Endothelial cell of umbilical vein (primary cell): ENCODE results near the gene SAE1. TPM values are rescaled to one million over a fixed set of nuclear protein-coding genes. Genes with fewer than 3 reads are reported as not detected.

Experiments
- BruUV-seq: library from RNA; stranded (reverse); fragments of 400-500 nt; replicated peaks from 2 replicates; lab custom pipeline; 2021; lab: Mats Ljungman, UMichigan
- CTCF ChIA-PET: fragments of 300-600, 350-600 bp; sonication (Branson Sonifier 250); formaldehyde crosslinking; loops from one replicate; lab custom pipeline; 2021; ENCODE audit warnings: antibody characterized with exemption, inconsistent platforms; lab: Charles Lee
- POLR2A ChIA-PET: fragments of 300-600, 350-600 bp; sonication (Branson Sonifier 250); formaldehyde crosslinking; loops from one replicate; lab custom pipeline; 2021; ENCODE audit warnings: antibody characterized with exemption, inconsistent platforms; lab: Charles Lee
- DNase-seq: peaks from one replicate; pipeline ENCODE4 v3.0.0-alpha.2; 2011; ENCODE audit warnings: low read depth, low spot score
- FAIRE-seq: peaks from 2 replicates; lab custom pipeline; 2011; peaks lifted over from hg19 to GRCh38; lab: Jason Lieb, UNC
- H2AFZ ChIP-seq: 2 replicates; pipeline ENCODE4 v1.6.0; 2012; ENCODE audit warnings: low read depth, low read length, control low read depth, inconsistent platforms
- H3K27ac ChIP-seq: 2 replicates; pipeline ENCODE4 v1.5.1; 2011; ENCODE audit warnings: low read depth, mild to moderate bottlenecking, control low read depth, low read length, moderate library complexity; ENCODE audit not compliant: insufficient read depth
- H3K27me3 ChIP-seq, 2 experiments: 2 replicates each; pipeline versions ENCODE4 v1.6.0 to v1.6.1; 2011; ENCODE audit warnings: low read length in 2 of 2, mixed read lengths in 1 of 2; ENCODE audit not compliant: control insufficient read depth in 2 of 2, insufficient read depth in 2 of 2
- H3K36me3 ChIP-seq, 2 experiments: 2 replicates in 1 of 2; 3 replicates in 1 of 2; pipeline ENCODE4 v1.5.1; 2011; ENCODE audit warnings: low read length in 2 of 2, mild to moderate bottlenecking in 1 of 2, moderate library complexity in 1 of 2; ENCODE audit not compliant: control insufficient read depth in 2 of 2, insufficient read depth in 2 of 2; ENCODE audit errors: extremely low read depth in 1 of 2
- H3K4me1 ChIP-seq: 3 replicates; pipeline ENCODE4 v1.5.1; 2011; ENCODE audit warnings: mild to moderate bottlenecking, low read length; ENCODE audit not compliant: control insufficient read depth, insufficient read depth; ENCODE audit errors: extremely low read depth
- H3K4me2 ChIP-seq: 2 replicates; pipeline ENCODE4 v1.6.1; 2011; ENCODE audit warnings: low read length, control low read depth, mixed read lengths; ENCODE audit not compliant: insufficient read depth
- H3K4me3 ChIP-seq, 3 experiments: fragments of 200-600 bp in 1 of 3; sonication (generic), shearing (Covaris generic) in 1 of 3; replicated peaks in 1 of 3; 2 replicates each; pipeline ENCODE4 v1.5.1; 2011 to 2016; ENCODE audit warnings: control low read depth in 3 of 3, low read length in 3 of 3, mild to moderate bottlenecking in 2 of 3, inconsistent platforms in 1 of 3, low read depth in 1 of 3, moderate library complexity in 1 of 3; ENCODE audit not compliant: insufficient read depth in 1 of 3
- H3K79me2 ChIP-seq: 2 replicates; pipeline ENCODE4 v1.6.0; 2012; ENCODE audit warnings: low read length, inconsistent platforms; ENCODE audit not compliant: control insufficient read depth, insufficient read depth
- H3K9ac ChIP-seq: replicated peaks from 2 replicates; pipeline ENCODE3; 2011; ENCODE audit warnings: low read length, control low read depth; ENCODE audit not compliant: insufficient read depth; ENCODE audit errors: extremely low read depth
- H3K9me1 ChIP-seq: replicated peaks from 3 replicates; pipeline ENCODE4 v1.6.0; 2011; ENCODE audit warnings: mild to moderate bottlenecking, low read length; ENCODE audit not compliant: control insufficient read depth, insufficient read depth; ENCODE audit errors: extremely low read depth
- H3K9me3 ChIP-seq: replicated peaks from 2 replicates; pipeline ENCODE4 v1.5.1; 2012; ENCODE audit warnings: low read length, inconsistent platforms; ENCODE audit not compliant: control insufficient read depth, insufficient read depth
- H4K20me1 ChIP-seq: replicated peaks from 2 replicates; pipeline ENCODE3; 2011; ENCODE audit warnings: mild to moderate bottlenecking, low read length; ENCODE audit not compliant: control insufficient read depth, insufficient read depth; ENCODE audit errors: extremely low read depth
- EZH2 ChIP-seq: IDR thresholded peaks from 2 replicates; pipeline ENCODE4 v1.6.1; 2012; ENCODE audit warnings: borderline replicate concordance, low read depth, mild to moderate bottlenecking, moderate library complexity, low read length, inconsistent platforms; ENCODE audit not compliant: severe bottlenecking
- FOS ChIP-seq: IDR thresholded peaks from 2 replicates; pipeline ENCODE4 v1.6.1; 2011; ENCODE audit warnings: mild to moderate bottlenecking, low read length, moderate library complexity, borderline replicate concordance; ENCODE audit not compliant: insufficient read depth
- GATA2 ChIP-seq: IDR thresholded peaks from 2 replicates; pipeline ENCODE4 v1.7.0; 2011; ENCODE audit warnings: low read depth, mild to moderate bottlenecking, moderate library complexity, mixed read lengths, low read length; ENCODE audit not compliant: insufficient read length, insufficient read depth
- JUN ChIP-seq: IDR thresholded peaks from 2 replicates; pipeline ENCODE4 v1.6.1; 2011; ENCODE audit warnings: borderline replicate concordance, low read depth; ENCODE audit not compliant: insufficient read length, insufficient read depth
- MYC ChIP-seq: IDR thresholded peaks from one replicate; pipeline ENCODE4 v1.6.1; 2011; ENCODE audit warnings: mild to moderate bottlenecking, low read depth, low read length
- POLR2A ChIP-seq: IDR thresholded peaks from 2 replicates; pipeline ENCODE4 v1.6.1; 2012; ENCODE audit warnings: low read depth, mild to moderate bottlenecking, control low read depth, low read length
- POLR2AphosphoS5 ChIP-seq: IDR thresholded peaks from 2 replicates; pipeline ENCODE4 v1.6.1; 2012; ENCODE audit warnings: low read depth, mild to moderate bottlenecking, control low read depth, low read length, moderate library complexity; ENCODE audit not compliant: insufficient read depth
- dilution Hi-C: fragments of 300-500 bp; cut with MboI; formaldehyde crosslinking; loops from one replicate; pipeline ENCODE4 v1.15.0; 2019; ENCODE audit warnings: low sequenced_read_pairs; ENCODE audit not compliant: extremely low pct_ligation_motif_present
- intact Hi-C: fragments of 100-400 bp; cut with micrococcal nuclease; formaldehyde crosslinking; loops from one replicate; pipeline ENCODE4 v1.10.0; 2022
- polyA plus RNA-seq, 4 experiments: library from polyadenylated mRNA; depleted of rRNA in 3 of 4; stranded (reverse) in 3 of 4; unstranded in 1 of 4; fragments of >200 nt; gene quantifications; 2 replicates each; pipeline versions ENCODE4 v1.2.1 to v1.2.3, GENCODE V29; 2011 to 2012; ENCODE audit warnings: missing spikeins in 1 of 4
- total RNA-seq: library from RNA; stranded (reverse); gene quantifications from 2 replicates; pipeline ENCODE4 v1.2.3, GENCODE V29; 2021
- TF ChIP-seq, protein P1 (sequence below), 2 donors: IDR thresholded peaks; 1 replicate in 1 of 2; 2 replicates in 1 of 2; pipeline ENCODE4 v1.5.1; 2011; ENCODE audit warnings: low read length in 2 of 2, mild to moderate bottlenecking in 2 of 2, moderate library complexity in 2 of 2, control low read depth in 1 of 2, inconsistent platforms in 1 of 2, low read depth in 1 of 2; ENCODE audit not compliant: insufficient read depth in 1 of 2; ENCODE audit errors: extremely low read depth in 1 of 2
- TF ChIP-seq, protein P2 (sequence below): IDR thresholded peaks from 2 replicates; pipeline ENCODE4 v1.6.1; 2011; ENCODE audit not compliant: insufficient read depth, insufficient read length

The SAE1 gene
- total and polyA plus RNA-seq, 2 donors (not counting 3 experiments of a cell fraction or from before 2014, with no cell fraction given), result 165 to 219 TPM

- FAIRE-seq (peak; percentile 58), DNase-seq (peak; percentile 30)
- H3K4me2 ChIP-seq, result peak overlapping the region; percentile 93
- dilution Hi-C loops, result no loop called here
- no peak overlapping the region for H2AFZ ChIP-seq
- peaks cover 43% of the 10 kb centered on the region for H3K4me1 ChIP-seq
- intact Hi-C loops, result loop anchor here (5.0 kb wide), 2 partner anchors 63 to 248 kb away; partner anchors contain the start of genes ARHGAP35 and TMEM160
- no peaks in the 10 kb centered on the region for H3K27me3 ChIP-seq
- H4K20me1 ChIP-seq, result no peaks in the 10 kb centered on the region
- H3K27ac ChIP-seq, result peak overlapping the region; percentile 92
- TF ChIP-seq GATA2, result no peak
- peak; percentile 4 for TF ChIP-seq FOS
- TF ChIP-seq, protein P1, sequence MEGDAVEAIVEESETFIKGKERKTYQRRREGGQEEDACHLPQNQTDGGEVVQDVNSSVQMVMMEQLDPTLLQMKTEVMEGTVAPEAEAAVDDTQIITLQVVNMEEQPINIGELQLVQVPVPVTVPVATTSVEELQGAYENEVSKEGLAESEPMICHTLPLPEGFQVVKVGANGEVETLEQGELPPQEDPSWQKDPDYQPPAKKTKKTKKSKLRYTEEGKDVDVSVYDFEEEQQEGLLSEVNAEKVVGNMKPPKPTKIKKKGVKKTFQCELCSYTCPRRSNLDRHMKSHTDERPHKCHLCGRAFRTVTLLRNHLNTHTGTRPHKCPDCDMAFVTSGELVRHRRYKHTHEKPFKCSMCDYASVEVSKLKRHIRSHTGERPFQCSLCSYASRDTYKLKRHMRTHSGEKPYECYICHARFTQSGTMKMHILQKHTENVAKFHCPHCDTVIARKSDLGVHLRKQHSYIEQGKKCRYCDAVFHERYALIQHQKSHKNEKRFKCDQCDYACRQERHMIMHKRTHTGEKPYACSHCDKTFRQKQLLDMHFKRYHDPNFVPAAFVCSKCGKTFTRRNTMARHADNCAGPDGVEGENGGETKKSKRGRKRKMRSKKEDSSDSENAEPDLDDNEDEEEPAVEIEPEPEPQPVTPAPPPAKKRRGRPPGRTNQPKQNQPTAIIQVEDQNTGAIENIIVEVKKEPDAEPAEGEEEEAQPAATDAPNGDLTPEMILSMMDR (IDR thresholded peaks at IDR 0.05; ENCODE audit: extremely low read depth in 1 of 2, insufficient read depth in 1 of 2, low read depth in 1 of 2, low read length in 2 of 2), result no peak
- TF ChIP-seq POLR2AphosphoS5, result peak; percentile 13
- no peak for TF ChIP-seq EZH2
- no peak for TF ChIP-seq MYC
- TF ChIP-seq, protein P2, sequence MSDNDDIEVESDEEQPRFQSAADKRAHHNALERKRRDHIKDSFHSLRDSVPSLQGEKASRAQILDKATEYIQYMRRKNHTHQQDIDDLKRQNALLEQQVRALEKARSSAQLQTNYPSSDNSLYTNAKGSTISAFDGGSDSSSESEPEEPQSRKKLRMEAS, result no peak
- TF ChIP-seq JUN, result no peak
- peak; percentile 82 for TF ChIP-seq POLR2A
- peak overlapping the region; percentile 80 to 94 (median 93) for H3K4me3 ChIP-seq
- H3K79me2 ChIP-seq, result peaks cover 63% of the 10 kb centered on the region
- no TSS peak for BruUV-seq
- no peaks in the 10 kb centered on the region for H3K36me3 ChIP-seq
- ChIA-PET POLR2A (interaction anchor here (0.5 kb wide), 1 partner anchor 21 kb away, joined by 3 read pairs; no protein-coding TSS in a partner anchor), CTCF (interaction anchor here (0.6 to 1.7 kb wide), 3 partner anchors 31 to 98 kb away, joined by 3 to 6 read pairs (median 3); no protein-coding TSS in a partner anchor)
- no peaks in the 10 kb centered on the region for H3K9me1 ChIP-seq
- peak overlapping the region; percentile 99 for H3K9ac ChIP-seq
- H3K9me3 ChIP-seq, result no peaks in the 10 kb centered on the region
Observed at GRCh38 chr19:47110521-47111005, 20.1 kb upstream of the SAE1 start.
